ENCODE measurements around the gene SNAPC2. TPM values are rescaled to one million over a fixed set of nuclear protein-coding genes. Genes with fewer than 3 reads are reported as not detected.
"Not testable (repeated sequence)": the region's sequence is repeated elsewhere in the genome, so short reads cannot be mapped to it uniquely, and the experiment has no call there.

Gene SNAPC2
- total RNA-seq, 2 experiments from 2014 or later = 10.9 to 12.4 TPM

DNA sequence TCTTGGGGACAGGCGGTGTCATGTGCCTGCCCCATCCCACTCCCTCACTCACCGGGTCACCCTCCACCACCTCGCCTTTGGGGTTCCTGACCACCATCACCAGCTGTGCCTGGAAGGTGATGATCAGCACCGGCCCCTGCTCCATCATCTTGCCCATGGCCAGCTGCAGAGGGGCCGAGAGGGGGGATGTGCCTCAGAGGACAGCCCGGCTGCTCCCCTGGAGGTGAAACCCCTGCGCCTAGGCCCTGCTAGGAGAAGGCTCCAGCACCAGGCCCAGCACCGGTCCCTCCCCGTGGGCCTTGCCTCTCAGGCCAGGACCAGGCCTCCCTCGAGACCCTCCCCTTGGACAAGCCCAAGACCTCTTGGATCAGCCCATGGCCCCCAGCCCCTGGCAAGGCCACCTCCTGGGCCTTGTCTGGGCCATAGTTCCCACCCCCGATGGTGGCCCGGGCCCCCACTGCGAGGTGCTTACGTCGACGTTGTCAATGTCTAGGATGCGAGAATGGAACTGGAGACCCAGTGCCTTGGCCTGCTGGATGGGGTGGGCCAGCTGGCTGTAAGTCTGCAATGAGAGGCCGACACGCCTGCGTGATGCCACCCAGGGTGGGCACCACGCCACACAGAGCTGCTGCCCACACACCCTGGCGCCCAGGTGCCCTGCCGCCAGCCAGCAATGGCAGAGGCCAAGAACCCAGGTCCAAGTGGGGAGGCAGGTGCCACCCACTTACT, 7.6 kb downstream of the SNAPC2 start:
- DNase-seq = no peak
- CTCF ChIA-PET = interaction anchor here (3.2 kb wide), 1 partner anchor 16 kb away, joined by 18 read pairs; the partner anchor contains the start of gene TIMM44
- peaks cover 13% of the 10 kb centered on the region for H3K4me1 Mint-ChIP-seq (ENCODE audit: low read depth)
- H3K27ac Mint-ChIP-seq = no peak overlapping the region
- peaks cover 9% of the 10 kb centered on the region for H3K36me3 Mint-ChIP-seq (ENCODE audit: low read depth)
- H3K9me3 Mint-ChIP-seq = no peaks in the 10 kb centered on the region
- no peaks in the 10 kb centered on the region for H3K27me3 Mint-ChIP-seq (ENCODE audit: low read depth)
- intact Hi-C loops (cut with micrococcal nuclease) = no loop called here
- H3K4me3 Mint-ChIP-seq = no peak overlapping the region

DNA sequence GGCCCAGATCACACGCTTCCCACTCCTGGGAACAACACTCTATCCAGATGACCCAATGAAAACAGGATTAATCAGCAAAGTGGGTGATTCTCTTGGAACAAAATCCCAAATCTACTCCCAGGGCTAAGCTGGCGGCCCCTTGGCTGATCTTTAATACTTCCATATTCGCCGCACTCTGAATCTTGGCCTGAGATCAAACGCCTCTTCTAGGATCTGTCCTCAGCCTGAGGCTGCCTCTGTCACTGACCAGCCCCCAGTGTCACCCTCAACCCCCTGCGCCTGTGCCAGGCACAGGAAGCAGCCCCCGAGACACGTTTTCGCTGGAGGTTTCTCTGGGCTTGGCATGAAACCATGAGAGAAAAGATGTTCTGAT, 8.2 kb downstream of the SNAPC2 start:
- Mint-ChIP-seq H3K27ac (no peak overlapping the region), H3K9me3 (no peaks in the 10 kb centered on the region), H3K36me3 (ENCODE audit: low read depth) (peaks cover 9% of the 10 kb centered on the region), H3K4me1 (ENCODE audit: low read depth) (peaks cover 13% of the 10 kb centered on the region), H3K27me3 (ENCODE audit: low read depth) (no peaks in the 10 kb centered on the region), H3K4me3 (no peak overlapping the region)
- intact Hi-C loops (cut with micrococcal nuclease) = no loop called here
- no peak for DNase-seq
- CTCF ChIA-PET = interaction anchor here (0.9 to 3.2 kb wide), 4 partner anchors 8 to 76 kb away, joined by 3 to 18 read pairs (median 6); partner anchors contain the start of genes SNAPC2 and TIMM44

DNA sequence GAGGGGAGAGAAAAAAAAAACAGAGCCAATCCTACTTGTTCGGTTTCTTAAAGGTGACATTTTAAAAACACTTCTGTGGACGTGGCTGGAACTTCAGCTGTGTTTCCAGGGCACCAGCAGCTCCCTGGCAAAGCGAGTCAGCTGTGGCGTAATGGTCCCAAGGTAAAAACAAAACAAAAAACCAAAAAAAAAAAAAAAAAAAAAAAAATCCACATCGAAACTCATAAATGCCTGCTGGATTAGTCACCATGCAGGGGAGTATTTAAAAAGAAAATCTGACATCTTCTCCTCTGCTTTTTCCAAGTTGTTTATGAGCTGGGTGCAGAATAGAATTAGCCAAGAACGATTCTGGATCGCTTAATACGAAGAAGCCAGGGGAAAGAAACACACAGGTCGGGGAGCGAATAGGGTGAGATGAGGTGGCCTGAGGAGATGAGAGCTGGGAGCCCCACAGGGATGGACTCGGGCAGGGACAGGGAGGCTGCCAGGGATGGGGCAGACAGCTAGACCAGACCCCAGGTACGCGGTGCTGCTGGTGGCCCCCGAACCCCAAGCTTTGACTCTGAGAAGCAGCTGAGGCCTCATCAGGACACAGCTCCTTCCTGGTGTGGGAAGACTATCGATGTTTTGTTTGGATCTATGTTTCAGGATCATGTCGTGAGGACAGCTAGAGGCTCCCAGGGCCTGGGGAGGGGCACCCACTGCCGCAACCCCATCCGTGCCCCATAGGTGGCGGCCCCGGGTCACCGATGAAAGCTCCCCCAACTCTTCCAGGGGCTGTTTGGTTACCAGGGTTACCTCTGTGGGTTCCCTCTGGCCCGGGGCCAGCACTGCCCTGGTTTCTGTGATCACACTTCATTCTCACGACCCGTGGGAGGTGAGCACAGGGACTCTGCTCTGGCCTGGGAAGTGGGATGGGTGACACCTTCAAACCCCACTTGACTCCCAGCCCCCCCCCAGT, 8.9 kb downstream of the SNAPC2 start:
- DNase-seq = peak; percentile 57
- Mint-ChIP-seq H3K27ac (no peak overlapping the region), H3K4me1 (ENCODE audit: low read depth) (peaks cover 13% of the 10 kb centered on the region), H3K36me3 (ENCODE audit: low read depth) (peaks cover 12% of the 10 kb centered on the region), H3K27me3 (ENCODE audit: low read depth) (no peaks in the 10 kb centered on the region), H3K4me3 (no peak overlapping the region), H3K9me3 (no peaks in the 10 kb centered on the region)
- CTCF ChIA-PET = interaction anchor here (0.6 to 3.2 kb wide), 5 partner anchors 8 to 276 kb away, joined by 3 to 18 read pairs (median 3); partner anchors contain the start of genes SNAPC2 and TIMM44
- intact Hi-C loops (cut with micrococcal nuclease) = no loop called here

DNA sequence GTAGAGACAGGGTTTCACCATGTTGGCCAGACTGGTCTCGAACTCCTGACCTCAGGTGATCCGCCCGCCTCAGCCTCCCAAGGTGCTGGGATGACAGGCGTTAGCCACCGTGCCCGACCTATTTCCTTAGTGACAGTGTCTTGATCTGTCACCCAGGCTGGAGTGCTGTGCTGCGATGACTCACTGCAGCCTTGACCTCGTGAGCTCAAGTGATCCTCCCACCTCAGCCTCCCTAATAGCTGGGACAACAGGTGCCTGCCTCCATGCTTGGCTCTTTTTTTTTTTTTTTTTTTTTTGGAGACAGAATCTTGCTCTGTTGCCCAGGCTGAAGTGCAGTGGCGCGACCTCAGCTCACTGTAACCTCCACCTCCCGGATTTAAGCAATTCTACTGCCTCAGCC, 9.9 kb downstream of the SNAPC2 start:
- H3K4me3 Mint-ChIP-seq; H3K27me3 Mint-ChIP-seq (ENCODE audit: low read depth); H3K27ac Mint-ChIP-seq; intact Hi-C loops (cut with micrococcal nuclease); H3K4me1 Mint-ChIP-seq (ENCODE audit: low read depth); DNase-seq; H3K9me3 Mint-ChIP-seq: not testable (repeated sequence)
- H3K36me3 Mint-ChIP-seq (ENCODE audit: low read depth) = peaks cover 14% of the 10 kb centered on the region
- CTCF ChIA-PET = interaction anchor here (0.7 to 3.2 kb wide), 3 partner anchors 8 to 14 kb away, joined by 3 to 18 read pairs (median 8); partner anchors contain the start of genes SNAPC2 and TIMM44

DNA sequence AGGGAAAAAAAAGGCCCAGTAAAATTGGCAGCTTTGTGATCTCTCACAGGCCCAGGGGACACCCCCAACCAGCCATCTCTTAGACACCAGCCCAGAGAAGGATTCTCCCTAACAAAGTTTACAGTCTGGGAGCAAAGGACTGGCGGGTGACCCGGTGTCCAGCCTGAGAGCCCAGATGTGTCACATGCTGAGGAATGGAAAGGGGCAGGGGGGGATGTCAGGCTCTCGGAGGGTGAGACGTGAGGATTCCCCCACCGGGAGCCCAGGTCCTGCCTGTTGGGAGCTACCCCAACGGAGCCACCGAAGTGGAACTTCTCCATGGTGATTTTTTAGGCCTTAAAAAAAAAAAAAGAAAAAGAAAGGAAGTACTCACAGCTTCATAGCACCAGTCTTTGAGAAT, 10.6 kb downstream of the SNAPC2 start:
- peaks cover 17% of the 10 kb centered on the region for H3K36me3 Mint-ChIP-seq (ENCODE audit: low read depth)
- intact Hi-C loops (cut with micrococcal nuclease) = no loop called here
- H3K4me3 Mint-ChIP-seq = no peak overlapping the region
- peaks cover 8% of the 10 kb centered on the region for H3K4me1 Mint-ChIP-seq (ENCODE audit: low read depth)
- no peaks in the 10 kb centered on the region for H3K9me3 Mint-ChIP-seq
- no peak overlapping the region for H3K27ac Mint-ChIP-seq
- DNase-seq = no peak
- no peaks in the 10 kb centered on the region for H3K27me3 Mint-ChIP-seq (ENCODE audit: low read depth)
- CTCF ChIA-PET = interaction anchor here (0.6 to 2.5 kb wide), 3 partner anchors 10 to 123 kb away, joined by 3 to 8 read pairs (median 4); partner anchors contain the start of gene SNAPC2

DNA sequence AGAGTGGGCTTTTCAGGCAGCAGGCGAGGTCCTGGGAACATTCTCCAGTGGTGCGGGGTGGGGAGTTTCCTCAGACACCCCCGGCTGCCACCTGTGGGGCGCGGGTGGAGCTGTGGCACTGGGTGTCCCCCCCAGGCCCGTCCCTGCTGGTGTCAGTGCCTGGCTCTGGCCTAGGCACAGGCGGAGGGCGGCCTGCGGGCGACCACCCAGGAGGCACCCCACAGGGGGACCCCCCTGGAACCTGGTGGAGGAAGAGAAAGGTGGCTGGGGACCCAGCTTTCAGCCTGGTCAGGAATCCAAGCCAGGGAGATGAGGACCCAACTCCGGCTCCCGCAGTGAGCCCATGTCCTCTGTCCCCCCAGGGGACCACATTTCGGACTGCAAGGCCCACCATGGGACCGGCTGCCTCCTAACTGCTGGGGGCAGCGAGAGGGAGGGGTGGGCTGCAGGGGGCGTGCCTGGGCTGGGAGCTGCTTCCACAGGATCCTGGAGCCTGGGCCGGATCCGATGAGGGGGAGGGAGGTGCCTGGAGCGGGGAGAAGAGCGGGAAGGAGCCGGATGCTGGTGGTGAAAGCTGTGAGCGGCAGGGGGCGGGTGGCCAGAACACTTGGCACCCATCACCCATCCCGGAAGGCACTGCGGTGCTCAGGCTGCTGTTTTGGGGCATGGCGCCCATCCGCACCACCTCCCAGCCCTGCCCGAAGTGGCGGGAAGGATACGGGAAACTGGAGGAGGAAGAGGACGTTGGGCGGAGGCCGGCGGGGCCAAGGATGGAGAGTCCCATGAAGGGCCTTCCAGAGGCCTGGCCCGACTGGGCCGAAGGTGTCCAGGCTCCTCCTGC, 11.3 kb downstream of the SNAPC2 start:
- H3K27me3 Mint-ChIP-seq (ENCODE audit: low read depth) = no peaks in the 10 kb centered on the region

DNA sequence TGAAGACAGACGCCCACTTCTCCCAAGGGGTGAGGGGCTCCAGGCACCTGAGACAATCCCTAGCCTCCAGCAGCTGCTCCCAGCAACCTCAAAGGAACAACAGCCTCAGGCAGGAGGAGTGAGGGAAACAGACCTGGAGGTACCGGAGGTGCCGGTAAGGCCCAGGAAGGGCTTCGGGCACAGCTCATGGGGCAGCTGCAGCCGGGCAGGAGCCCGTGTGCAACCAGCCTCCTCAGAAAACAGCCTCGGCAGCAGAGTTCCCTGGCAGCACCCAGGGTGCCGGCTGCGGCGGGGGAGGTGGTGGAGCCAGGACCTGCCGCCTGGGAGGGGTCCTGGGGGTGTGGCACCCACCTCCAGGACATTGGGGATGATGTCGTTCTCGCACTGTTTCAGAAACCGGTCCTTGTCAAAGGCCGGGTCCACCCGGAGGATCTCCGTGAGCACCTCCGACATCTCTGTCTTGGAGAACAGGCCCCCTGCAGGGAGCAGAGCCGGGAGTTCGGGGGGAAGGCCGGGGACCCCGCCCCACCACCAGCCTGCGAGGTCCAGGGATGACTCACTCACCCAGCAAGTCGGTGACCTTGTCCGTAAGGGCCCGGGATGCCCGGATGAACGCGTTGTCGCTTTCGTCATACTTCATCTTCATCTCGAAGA, 12.3 kb downstream of the SNAPC2 start:
- no peak for DNase-seq
- peaks cover 5% of the 10 kb centered on the region for H3K4me1 Mint-ChIP-seq (ENCODE audit: low read depth)
- H3K9me3 Mint-ChIP-seq = no peaks in the 10 kb centered on the region
- H3K27me3 Mint-ChIP-seq (ENCODE audit: low read depth) = no peaks in the 10 kb centered on the region
- intact Hi-C loops (cut with micrococcal nuclease) = no loop called here
- H3K36me3 Mint-ChIP-seq (ENCODE audit: low read depth) = peaks cover 17% of the 10 kb centered on the region
- no peak overlapping the region for H3K27ac Mint-ChIP-seq
- no peak overlapping the region for H3K4me3 Mint-ChIP-seq
- CTCF ChIA-PET = interaction anchor here (1.4 kb wide), 1 partner anchor 12 kb away, joined by 3 read pairs; no protein-coding TSS in a partner anchor

More for the DNA sequence above, 11.3 kb downstream of the SNAPC2 start:
- peaks cover 16% of the 10 kb centered on the region for H3K36me3 Mint-ChIP-seq (ENCODE audit: low read depth)
- CTCF ChIA-PET = interaction anchor here (0.6 to 1.4 kb wide), 2 partner anchors 13 to 122 kb away, joined by 3 to 4 read pairs; no protein-coding TSS in a partner anchor
- DNase-seq = no peak
- H3K4me3 Mint-ChIP-seq = no peak overlapping the region
- peaks cover 6% of the 10 kb centered on the region for H3K4me1 Mint-ChIP-seq (ENCODE audit: low read depth)
- intact Hi-C loops (cut with micrococcal nuclease) = no loop called here
- no peak overlapping the region for H3K27ac Mint-ChIP-seq
- H3K9me3 Mint-ChIP-seq = no peaks in the 10 kb centered on the region

DNA sequence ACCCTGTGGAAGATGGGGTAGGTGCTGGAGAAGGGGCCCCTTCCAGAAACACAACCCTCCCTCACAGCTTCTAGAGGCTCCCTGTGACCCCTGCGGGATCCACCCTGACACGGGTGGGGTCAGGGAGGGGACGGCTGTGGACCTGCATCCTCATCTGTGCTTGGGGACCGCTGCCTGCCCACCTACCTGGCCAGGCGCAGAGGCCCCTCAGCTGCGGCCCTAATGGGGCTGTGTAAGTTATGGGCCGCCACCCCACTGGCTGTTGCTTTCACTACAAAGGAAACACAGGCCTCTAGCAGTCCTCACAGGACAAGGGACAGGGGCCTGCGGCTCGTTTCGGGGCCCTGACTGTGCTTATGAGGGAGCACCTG, 12.8 kb downstream of the SNAPC2 start:
- DNase-seq = no peak
- Mint-ChIP-seq H3K4me1 (ENCODE audit: low read depth) (peaks cover 5% of the 10 kb centered on the region), H3K9me3 (no peaks in the 10 kb centered on the region), H3K27ac (no peak overlapping the region), H3K27me3 (ENCODE audit: low read depth) (no peaks in the 10 kb centered on the region), H3K36me3 (ENCODE audit: low read depth) (peaks cover 22% of the 10 kb centered on the region), H3K4me3 (no peak overlapping the region)
- CTCF ChIA-PET = no interaction called here
- intact Hi-C loops (cut with micrococcal nuclease) = no loop called here

DNA sequence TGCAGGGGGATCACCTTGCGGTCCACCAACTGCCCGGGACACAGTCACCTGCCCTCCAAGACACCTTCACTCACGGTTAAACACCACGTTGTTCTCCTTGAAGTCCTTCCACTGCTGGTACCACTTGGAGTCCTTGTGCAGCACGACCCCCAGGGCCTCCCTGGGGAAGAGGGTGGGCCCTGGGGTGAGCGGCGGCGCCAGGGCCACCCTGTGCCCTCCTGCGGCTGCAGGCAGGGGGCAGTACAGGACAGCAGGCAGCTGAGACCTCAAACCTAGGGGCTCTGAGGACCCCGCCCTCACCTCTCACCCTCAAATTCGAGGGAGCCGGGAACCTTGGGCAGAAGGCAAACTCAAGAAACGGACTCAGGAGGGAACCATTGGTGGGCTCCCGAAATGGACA, 13.3 kb downstream of the SNAPC2 start:
- no peak for DNase-seq
- H3K27me3 Mint-ChIP-seq (ENCODE audit: low read depth) = no peaks in the 10 kb centered on the region
- H3K27ac Mint-ChIP-seq = no peak overlapping the region
- intact Hi-C loops (cut with micrococcal nuclease) = no loop called here
- H3K4me3 Mint-ChIP-seq = no peak overlapping the region
- H3K4me1 Mint-ChIP-seq (ENCODE audit: low read depth) = peaks cover 3% of the 10 kb centered on the region
- no peaks in the 10 kb centered on the region for H3K9me3 Mint-ChIP-seq
- H3K36me3 Mint-ChIP-seq (ENCODE audit: low read depth) = peaks cover 22% of the 10 kb centered on the region
- CTCF ChIA-PET = no interaction called here

DNA sequence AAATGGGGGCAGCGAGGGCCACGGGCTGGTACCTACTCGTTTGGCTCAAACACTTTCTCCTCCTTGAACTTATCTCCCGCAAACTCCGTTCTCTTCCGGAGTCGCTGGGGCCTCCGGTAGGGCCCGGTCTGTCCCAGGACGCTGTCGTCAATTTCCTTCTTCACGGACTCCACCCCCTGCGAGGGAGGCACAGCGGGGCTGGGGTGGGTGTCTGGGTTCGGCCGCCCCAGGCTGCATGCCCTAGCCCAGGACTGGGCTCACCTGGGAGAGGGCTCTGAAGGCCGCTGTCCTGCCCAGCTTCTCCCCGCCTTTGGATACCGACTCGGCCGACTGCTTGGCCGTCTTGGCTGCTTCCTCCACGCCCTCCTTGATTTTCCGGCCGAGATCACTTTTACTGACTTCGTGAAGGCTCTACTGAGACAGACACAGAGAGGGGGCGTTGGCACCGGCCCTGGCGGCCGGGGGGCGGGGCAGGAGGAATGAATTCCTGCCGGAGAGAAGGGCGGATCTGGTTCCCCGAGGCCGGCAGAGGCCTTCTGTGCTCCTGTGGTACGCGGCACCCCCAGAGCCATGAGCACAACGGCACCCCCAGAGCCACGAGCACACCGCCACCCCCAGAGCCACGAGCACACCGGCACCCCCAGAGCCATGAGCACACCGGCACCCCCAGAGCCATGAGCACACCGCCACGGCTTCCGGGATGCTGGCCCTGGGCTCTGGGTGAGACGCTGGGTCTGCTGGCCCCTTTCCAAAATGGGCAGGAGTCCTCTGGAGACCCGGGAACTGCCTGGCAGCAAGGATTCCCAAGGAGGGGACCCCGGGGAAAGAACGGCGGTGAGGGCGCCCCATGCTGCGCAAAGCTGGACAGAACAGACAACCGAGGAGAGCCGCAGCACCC, 13.9 kb downstream of the SNAPC2 start:
- Mint-ChIP-seq H3K27me3 (ENCODE audit: low read depth) (no peaks in the 10 kb centered on the region), H3K4me1 (ENCODE audit: low read depth) (peaks cover 5% of the 10 kb centered on the region), H3K27ac (no peak overlapping the region)

DNA sequence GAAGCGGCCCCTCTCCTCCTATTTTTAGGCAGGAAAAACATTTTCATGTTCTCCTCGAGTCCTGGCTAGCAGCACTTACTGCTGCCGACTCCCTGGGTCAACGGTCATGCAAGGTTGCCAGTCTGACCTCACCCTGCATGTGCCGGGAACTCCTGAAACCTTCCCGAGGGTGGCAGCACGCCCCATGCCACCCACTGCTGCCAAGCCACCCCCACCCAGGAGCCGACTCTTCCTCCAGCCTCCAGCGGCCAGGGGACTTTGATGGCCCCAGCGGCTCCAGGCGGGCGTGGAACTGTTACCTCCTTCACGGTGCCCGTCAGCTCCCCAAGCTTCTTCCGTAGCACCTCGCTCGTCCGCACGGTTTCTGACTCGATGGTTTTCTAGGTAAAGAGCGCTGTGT, 14.6 kb downstream of the SNAPC2 start:
- H3K36me3 Mint-ChIP-seq (ENCODE audit: low read depth) = peaks cover 25% of the 10 kb centered on the region
- intact Hi-C loops (cut with micrococcal nuclease) = no loop called here
- no peak for DNase-seq
- H3K4me3 Mint-ChIP-seq = no peak overlapping the region
- H3K27ac Mint-ChIP-seq = no peak overlapping the region
- peaks cover 5% of the 10 kb centered on the region for H3K4me1 Mint-ChIP-seq (ENCODE audit: low read depth)
- H3K9me3 Mint-ChIP-seq = no peaks in the 10 kb centered on the region
- CTCF ChIA-PET = no interaction called here
- no peaks in the 10 kb centered on the region for H3K27me3 Mint-ChIP-seq (ENCODE audit: low read depth)

More for the DNA sequence above, 13.9 kb downstream of the SNAPC2 start:
- Mint-ChIP-seq H3K4me3 (no peak overlapping the region), H3K9me3 (no peaks in the 10 kb centered on the region), H3K36me3 (ENCODE audit: low read depth) (peaks cover 25% of the 10 kb centered on the region)
- CTCF ChIA-PET = no interaction called here
- intact Hi-C loops (cut with micrococcal nuclease) = no loop called here
- DNase-seq = no peak

Measured in activated naive CD4-positive, alpha-beta T cell treated with anti-CD3 and anti-CD28 coated beads for 36 hours (primary cell).